Smooth muscle cell (in vitro differentiated cells): ENCODE data around the gene LIN9. TPM values are rescaled to one million over a fixed set of nuclear protein-coding genes. Genes with fewer than 3 reads are reported as not detected.

Source experiments
- DNase-seq: peaks from one replicate; lab custom pipeline; 2025; ENCODE audit not compliant: unreplicated experiment; lab: John Stamatoyannopoulos, UW
- H2AFZ ChIP-seq: fragments of 200-600 bp; sonication (generic); 2 replicates; pipeline ENCODE4 v1.6.0; 2016; ENCODE audit warnings: antibody characterized with exemption, low read depth, mild to moderate bottlenecking
- H3F3A ChIP-seq: fragments of 200-600 bp; sonication (generic); 2 replicates; pipeline ENCODE4 v1.6.0; 2017; ENCODE audit warnings: antibody characterized with exemption, low read depth
- H3K27ac ChIP-seq: fragments of 200-600 bp; sonication (generic); 2 replicates; pipeline ENCODE4 v1.5.1; 2016; ENCODE audit warnings: low read depth, mild to moderate bottlenecking
- H3K27me3 ChIP-seq: fragments of 200-600 bp; sonication (generic); 2 replicates; pipeline ENCODE4 v1.6.1; 2016; ENCODE audit warnings: low read depth, mild to moderate bottlenecking
- H3K36me3 ChIP-seq: fragments of 200-600 bp; sonication (generic); 2 replicates; pipeline ENCODE4 v1.5.1; 2016; ENCODE audit warnings: low read depth
- H3K4me1 ChIP-seq: fragments of 200-600 bp; sonication (generic); 2 replicates; pipeline ENCODE4 v1.5.1; 2016; ENCODE audit warnings: low read depth
- H3K4me2 ChIP-seq: fragments of 200-600 bp; sonication (generic); 2 replicates; pipeline ENCODE4 v1.6.0; 2016; ENCODE audit warnings: mild to moderate bottlenecking
- H3K4me3 ChIP-seq: fragments of 200-600 bp; sonication (generic); 2 replicates; pipeline ENCODE4 v1.5.1; 2016; ENCODE audit warnings: mild to moderate bottlenecking
- H3K79me2 ChIP-seq: fragments of 200-600 bp; sonication (generic); 2 replicates; pipeline ENCODE4 v1.6.0; 2016; ENCODE audit warnings: low read depth, mild to moderate bottlenecking
- H3K9ac ChIP-seq: fragments of 200-600 bp; sonication (generic); 2 replicates; pipeline ENCODE4 v1.6.0; 2016; ENCODE audit warnings: low read depth
- H3K9me3 ChIP-seq: fragments of 200-600 bp; sonication (generic); replicated peaks from 2 replicates; pipeline ENCODE4 v1.5.1; 2016; ENCODE audit warnings: low read depth
- H4K20me1 ChIP-seq: fragments of 200-600 bp; sonication (generic); 2 replicates; pipeline ENCODE4 v1.6.0; 2016; ENCODE audit warnings: low read depth
- CTCF ChIP-seq: fragments of 200-600 bp; sonication (generic); IDR thresholded peaks from 2 replicates; pipeline ENCODE4 v1.5.1; 2017; ENCODE audit warnings: borderline replicate concordance, mild to moderate bottlenecking, antibody characterized with exemption; ENCODE audit not compliant: insufficient read depth, poor library complexity, severe bottlenecking
- WGBS: methylation state at CpG from one replicate; pipeline ENCODE4 v1.1.7; 2016; ENCODE audit warnings: low lambda C conversion rate; 5-methylcytosine and 5-hydroxymethylcytosine counted together
- polyA plus RNA-seq: library from polyadenylated mRNA; unstranded; fragments of >200 nt; fragmentation: Nextera tagmentation; extraction: Ambion mirVana; gene quantifications from 2 replicates; pipeline ENCODE4 v1.2.1, GENCODE V29; 2016
- total RNA-seq: library from RNA; depleted of rRNA; stranded (reverse); fragments of >200 nt; gene quantifications from 2 replicates; pipeline ENCODE4 v1.2.3, GENCODE V29; 2014

LIN9 gene
- total and polyA plus RNA-seq, 2 experiments from 2014 or later: 3.7 to 7.8 TPM

GRCh38 chr1:226355016-226355415 is 46.1 kb upstream of the LIN9 start:
- no peak overlapping the region for H3K27ac ChIP-seq
- DNase-seq: no peak
- no peaks in the 10 kb centered on the region for H3K9me3 ChIP-seq
- no peak overlapping the region for H3K4me3 ChIP-seq
- H3F3A ChIP-seq: no peaks in the 10 kb centered on the region
- no peaks in the 10 kb centered on the region for H4K20me1 ChIP-seq
- no peaks in the 10 kb centered on the region for H3K36me3 ChIP-seq
- no peaks in the 10 kb centered on the region for H3K27me3 ChIP-seq
- H3K79me2 ChIP-seq: no peaks in the 10 kb centered on the region
- no peaks in the 10 kb centered on the region for H3K4me1 ChIP-seq
- TF ChIP-seq CTCF: no peak
- WGBS: 98% methylated on average over 10 of the region's 10 CpGs
- no peak overlapping the region for H2AFZ ChIP-seq
- no peak overlapping the region for H3K9ac ChIP-seq
- H3K4me2 ChIP-seq: no peak overlapping the region

- Histone ChIP-seq H3K9me3 (no peaks in the 10 kb centered on the region), H3K4me1 (no peaks in the 10 kb centered on the region), H3K4me2 (no peak overlapping the region), H3K27ac (no peak overlapping the region), H3K27me3 (no peaks in the 10 kb centered on the region), H3K4me3 (no peak overlapping the region), H3K9ac (no peak overlapping the region), H3K36me3 (no peaks in the 10 kb centered on the region), H3K79me2 (no peaks in the 10 kb centered on the region), H3F3A (no peaks in the 10 kb centered on the region), H2AFZ (no peak overlapping the region), H4K20me1 (no peaks in the 10 kb centered on the region)
- DNase-seq: no peak
- TF ChIP-seq CTCF: no peak
- WGBS: 50% methylated on average over 15 of the region's 15 CpGs
Observed at GRCh38 chr1:226353698-226354525, 44.9 kb upstream of the LIN9 start.

GRCh38 chr1:226351709-226352108 is 42.7 kb upstream of the LIN9 start:
- Histone ChIP-seq H3K36me3 (no peaks in the 10 kb centered on the region), H3K27me3 (no peaks in the 10 kb centered on the region), H4K20me1 (no peaks in the 10 kb centered on the region), H3K9ac (no peak overlapping the region), H3K4me2 (no peak overlapping the region), H3K4me1 (no peaks in the 10 kb centered on the region), H3K4me3 (no peak overlapping the region), H3K9me3 (no peaks in the 10 kb centered on the region), H2AFZ (no peak overlapping the region), H3K27ac (no peak overlapping the region), H3K79me2 (no peaks in the 10 kb centered on the region), H3F3A (no peaks in the 10 kb centered on the region)
- no peak for TF ChIP-seq CTCF
- no peak for DNase-seq
- 84% methylated on average over 3 of the region's 3 CpGs for WGBS

- Histone ChIP-seq H3F3A (no peaks in the 10 kb centered on the region), H3K27me3 (no peaks in the 10 kb centered on the region), H3K4me3 (no peak overlapping the region), H3K4me2 (no peak overlapping the region), H3K9me3 (no peaks in the 10 kb centered on the region), H4K20me1 (no peaks in the 10 kb centered on the region), H3K9ac (no peak overlapping the region), H3K79me2 (no peaks in the 10 kb centered on the region), H2AFZ (no peak overlapping the region), H3K36me3 (no peaks in the 10 kb centered on the region), H3K27ac (no peak overlapping the region), H3K4me1 (no peaks in the 10 kb centered on the region)
- 92% methylated on average over 9 of the region's 9 CpGs for WGBS
- no peak for TF ChIP-seq CTCF
- no peak for DNase-seq
Observed at GRCh38 chr1:226350519-226350865, 41.5 kb upstream of the LIN9 start.
